GM21786 (cell line): ENCODE data around the gene MID2.
"Not testable (repeated sequence)": the region's sequence is repeated elsewhere in the genome, so short reads cannot be mapped to it uniquely, and the experiment has no call there.

Source experiments
- ATAC-seq: cut with Tn5 transposase; IDR thresholded peaks from one replicate; pipeline ENCODE4 v1.9.1; 2021; ENCODE audit not compliant: unreplicated experiment

Gene MID2, protein sequence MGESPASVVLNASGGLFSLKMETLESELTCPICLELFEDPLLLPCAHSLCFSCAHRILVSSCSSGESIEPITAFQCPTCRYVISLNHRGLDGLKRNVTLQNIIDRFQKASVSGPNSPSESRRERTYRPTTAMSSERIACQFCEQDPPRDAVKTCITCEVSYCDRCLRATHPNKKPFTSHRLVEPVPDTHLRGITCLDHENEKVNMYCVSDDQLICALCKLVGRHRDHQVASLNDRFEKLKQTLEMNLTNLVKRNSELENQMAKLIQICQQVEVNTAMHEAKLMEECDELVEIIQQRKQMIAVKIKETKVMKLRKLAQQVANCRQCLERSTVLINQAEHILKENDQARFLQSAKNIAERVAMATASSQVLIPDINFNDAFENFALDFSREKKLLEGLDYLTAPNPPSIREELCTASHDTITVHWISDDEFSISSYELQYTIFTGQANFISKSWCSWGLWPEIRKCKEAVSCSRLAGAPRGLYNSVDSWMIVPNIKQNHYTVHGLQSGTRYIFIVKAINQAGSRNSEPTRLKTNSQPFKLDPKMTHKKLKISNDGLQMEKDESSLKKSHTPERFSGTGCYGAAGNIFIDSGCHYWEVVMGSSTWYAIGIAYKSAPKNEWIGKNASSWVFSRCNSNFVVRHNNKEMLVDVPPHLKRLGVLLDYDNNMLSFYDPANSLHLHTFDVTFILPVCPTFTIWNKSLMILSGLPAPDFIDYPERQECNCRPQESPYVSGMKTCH

DNA sequence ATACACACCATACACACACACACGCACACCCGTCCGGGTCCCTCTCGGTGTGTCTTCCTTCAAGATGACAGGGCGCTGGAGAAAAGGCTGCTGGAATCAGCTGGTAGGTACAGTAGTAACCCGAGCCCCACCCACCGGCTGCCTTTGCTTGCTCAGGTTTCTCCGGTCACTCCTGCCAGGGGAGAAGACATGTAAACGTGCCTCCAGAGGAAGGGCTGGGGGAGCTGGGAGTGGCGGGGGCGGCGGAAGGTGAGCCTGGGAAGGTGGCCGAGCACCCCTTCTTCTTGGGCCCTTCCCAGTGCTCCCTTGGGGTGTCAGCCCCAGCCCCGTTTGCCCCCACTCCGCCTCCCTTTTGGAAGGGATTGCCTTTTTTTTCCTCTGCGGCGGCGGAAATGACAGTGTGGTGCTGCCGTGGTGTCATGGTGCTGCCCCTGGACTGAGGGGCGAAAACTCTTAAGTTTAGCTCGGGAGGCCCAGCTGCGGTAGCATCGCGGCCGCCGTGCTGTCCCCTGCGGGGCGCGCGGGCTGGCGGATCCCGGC lies at the start of gene MID2:
Gene MID2, plus strand, starts transcription at position 169 of the 540 bp plus-strand sequence. CDS start 561 bp downstream, outside the sequence.
- peak; percentile 37 for ATAC-seq

GRCh38 chrX:107776649-107777535 lies 48.8 kb upstream of the MID2 start:
- ATAC-seq = peak; percentile 63

DNA sequence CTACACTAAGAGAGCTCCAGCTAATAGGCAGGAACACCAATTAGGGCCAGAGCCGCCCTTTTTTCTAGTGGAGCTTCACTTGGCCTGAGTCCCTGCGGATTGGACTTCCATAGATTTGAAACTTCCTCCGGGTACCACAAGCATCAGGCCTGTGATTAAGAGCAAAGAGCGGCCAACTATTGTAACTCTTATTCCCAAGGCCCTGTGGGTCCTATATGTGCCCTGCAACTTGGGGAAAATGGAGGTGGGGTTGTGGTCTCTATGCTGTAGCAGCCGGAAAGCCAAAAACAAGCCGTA lies 48.2 kb upstream of the MID2 start, which contains the start of gene NCBP2L:
Gene NCBP2L, plus strand, starts transcription at position 198 of the 297 bp plus-strand sequence. CDS start 16,488 bp downstream, outside the sequence.
- ATAC-seq = no peak

DNA sequence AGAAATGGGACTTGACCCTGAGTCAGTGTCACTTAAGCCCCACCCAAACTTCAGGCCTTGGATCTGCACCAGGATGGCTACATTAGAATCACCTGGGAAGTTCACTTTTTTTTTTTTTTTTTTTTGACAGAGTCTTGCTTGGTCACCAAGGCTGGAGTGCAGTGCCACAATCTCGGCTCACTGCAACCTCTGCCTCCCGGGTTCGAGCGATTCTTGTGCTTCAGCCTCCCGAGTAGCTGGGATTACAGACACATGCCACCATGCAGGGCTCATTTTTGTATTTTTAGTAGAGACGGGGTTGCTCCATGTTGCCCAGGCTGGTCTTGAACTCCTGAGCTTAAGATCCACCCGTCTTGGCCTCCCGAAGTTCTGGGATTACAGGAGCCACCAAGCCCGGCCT lies 45.1 kb upstream of the MID2 start:
- ATAC-seq = no peak

DNA sequence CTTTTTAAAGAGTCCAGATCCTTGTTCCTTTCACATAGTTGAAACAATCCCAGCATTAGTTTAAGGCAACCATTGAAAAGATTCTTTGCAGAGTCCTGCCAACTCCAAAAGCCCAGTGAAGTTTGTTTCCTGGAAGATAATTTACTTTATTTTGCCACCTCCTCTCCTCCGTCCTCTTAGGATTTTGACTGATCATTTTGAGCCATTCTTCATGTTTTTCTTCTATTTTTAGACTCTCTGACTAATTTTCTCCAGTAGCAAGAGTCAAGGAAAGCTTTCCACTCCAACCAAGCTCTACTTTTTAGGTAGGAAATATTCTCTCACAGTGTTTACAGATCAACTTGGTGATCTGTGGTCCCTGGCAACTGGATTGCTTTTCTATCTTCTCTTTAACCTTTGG lies 37.8 kb upstream of the MID2 start:
- ATAC-seq = no peak

DNA sequence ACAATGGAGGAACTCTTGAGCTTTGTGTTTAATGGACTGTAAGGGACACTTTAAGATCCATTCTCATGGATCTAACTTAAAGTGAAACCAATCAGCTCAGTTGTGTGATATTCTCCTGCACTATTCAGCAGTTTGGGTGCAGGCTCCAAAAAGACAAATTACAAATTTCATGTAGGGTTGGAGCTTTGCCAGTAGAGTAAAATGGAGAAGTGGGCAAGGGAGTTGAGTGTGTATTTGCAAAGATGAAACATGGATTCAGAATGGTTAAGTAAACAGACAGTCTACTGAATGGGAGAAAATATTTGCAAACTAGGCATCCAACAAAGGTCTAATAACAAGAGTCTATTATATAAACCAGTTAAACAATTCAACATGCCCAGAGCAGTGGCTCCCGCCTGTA lies 21.2 kb upstream of the MID2 start:
- ATAC-seq = no peak

DNA sequence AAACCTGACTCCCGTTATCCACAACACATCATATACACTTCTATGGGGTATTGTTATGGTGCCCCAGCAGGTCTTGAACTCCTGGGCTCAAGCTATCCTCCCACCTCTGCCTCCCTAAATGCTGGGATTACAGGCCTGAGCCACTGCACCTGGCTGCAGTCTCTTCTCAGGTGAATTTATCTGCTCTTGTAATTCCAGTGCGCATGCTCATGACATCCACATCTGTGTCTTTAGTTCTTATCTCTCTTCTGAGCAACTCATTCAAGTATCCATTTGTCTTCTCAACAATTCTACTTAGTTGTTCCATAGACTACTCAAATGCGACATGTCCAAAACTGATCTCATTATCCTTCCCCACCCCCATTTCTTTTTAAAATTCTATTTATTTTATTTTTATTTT lies 20.5 kb upstream of the MID2 start:
- ATAC-seq = no peak

GRCh38 chrX:107810053-107810452 lies 15.6 kb upstream of the MID2 start:
- ATAC-seq = not testable (repeated sequence)

DNA sequence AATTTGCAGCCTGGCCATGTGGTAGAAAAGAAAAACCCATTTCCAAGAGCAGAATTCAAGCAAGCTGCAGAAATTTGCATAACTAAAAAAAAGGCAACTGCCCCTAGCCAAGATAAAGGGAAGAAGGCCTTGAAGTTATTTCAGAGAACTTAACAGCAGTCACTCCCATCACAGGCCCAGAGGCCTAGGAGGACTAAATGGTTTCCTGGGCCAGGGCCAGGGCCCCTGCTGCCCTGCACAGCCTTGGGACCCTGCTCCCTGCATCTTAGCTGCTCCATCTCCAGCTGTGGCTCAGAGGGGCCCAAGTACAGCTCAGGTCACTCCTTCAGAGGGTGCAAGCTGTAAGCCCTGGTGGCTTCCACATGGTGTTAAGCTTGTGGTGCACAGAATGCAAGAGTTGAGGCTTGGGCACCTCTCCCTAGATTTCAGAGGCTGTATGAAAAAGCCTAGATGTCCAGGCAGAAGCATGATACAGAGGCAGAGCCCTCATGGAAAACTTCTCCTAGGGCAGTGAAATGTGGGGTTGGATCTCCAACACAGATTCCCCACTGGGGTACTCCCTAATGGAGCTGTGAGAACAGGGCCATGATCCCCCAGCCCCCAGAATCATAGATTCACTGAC lies 6.7 kb upstream of the MID2 start:
- ATAC-seq = no peak

DNA sequence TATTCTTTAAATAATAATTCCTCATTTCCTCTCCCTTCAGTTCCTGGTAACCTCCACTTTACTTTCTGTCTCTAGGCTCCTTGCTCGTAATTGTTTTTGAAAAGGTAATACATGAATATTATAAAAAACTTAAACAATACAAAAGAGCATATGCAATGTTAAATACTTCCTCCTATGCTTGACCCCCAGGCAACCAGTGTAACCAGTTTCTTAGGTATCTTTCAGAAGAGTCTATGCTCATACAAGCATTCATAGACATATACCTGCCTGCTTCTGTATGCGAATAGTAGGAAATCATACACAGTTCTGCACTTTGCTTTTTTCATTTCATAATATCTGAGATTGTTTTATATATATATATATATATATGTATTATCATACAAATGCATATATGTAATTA lies 2.6 kb upstream of the MID2 start:
- no peak for ATAC-seq

DNA sequence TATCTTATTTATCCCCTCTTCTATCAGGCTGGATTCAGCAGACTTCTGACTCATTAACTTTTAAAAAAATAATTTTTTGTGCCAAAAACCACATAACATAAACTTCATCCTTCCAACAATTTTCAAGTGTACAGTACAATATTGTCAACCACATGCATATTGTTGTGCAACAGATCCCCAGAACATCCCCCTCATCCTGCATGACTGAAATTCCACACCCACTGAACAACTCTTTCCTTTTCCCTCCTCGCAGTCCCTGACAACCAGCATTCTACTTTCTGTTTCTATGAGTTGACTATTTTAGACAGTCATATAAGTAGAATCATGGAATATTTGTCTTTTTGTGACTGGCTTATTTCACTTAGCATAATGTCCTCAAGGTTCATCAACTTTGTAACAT lies 2.2 kb upstream of the MID2 start:
- ATAC-seq = no peak

DNA sequence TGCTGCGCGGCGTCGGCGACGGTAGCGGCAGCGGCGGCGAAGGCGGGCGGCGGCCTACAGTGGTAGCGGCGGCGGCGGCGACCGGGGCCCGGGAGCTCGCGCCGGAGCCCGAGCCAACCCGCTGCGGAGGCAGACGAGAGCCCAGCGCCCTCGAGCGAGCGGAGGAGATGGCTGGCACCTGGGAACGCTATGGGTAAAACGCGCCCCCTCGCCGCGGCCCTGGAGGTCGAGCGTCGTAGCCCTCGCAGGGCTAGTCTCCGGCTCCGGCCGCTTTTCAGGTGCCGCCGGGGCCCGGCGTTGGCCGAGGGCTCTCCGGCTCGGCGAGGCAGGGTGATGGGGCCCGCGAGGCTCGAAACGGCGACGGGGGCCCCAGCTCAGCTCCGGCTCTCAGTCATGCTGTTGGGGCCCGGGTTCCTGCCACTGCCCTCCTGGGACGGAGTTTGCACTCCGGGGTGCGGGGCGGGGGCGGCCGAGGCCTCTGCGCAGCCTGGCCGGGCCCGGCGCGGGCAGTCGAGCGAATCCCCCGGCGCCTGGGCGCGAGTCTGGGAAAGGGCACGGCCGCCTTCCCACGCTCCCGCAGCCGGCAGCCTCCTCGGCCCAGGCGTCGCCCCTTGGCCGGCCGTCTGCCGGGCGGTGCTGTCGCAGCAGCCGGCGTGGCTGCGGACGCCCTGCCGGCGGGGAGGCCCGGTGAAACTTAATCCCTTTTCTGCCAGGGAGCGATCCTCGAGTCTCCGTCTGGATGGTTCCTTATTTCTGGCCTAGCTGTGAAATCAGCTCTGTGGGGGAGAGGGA lies 768 bp downstream of the MID2 start:
- peak; percentile 44 for ATAC-seq

DNA sequence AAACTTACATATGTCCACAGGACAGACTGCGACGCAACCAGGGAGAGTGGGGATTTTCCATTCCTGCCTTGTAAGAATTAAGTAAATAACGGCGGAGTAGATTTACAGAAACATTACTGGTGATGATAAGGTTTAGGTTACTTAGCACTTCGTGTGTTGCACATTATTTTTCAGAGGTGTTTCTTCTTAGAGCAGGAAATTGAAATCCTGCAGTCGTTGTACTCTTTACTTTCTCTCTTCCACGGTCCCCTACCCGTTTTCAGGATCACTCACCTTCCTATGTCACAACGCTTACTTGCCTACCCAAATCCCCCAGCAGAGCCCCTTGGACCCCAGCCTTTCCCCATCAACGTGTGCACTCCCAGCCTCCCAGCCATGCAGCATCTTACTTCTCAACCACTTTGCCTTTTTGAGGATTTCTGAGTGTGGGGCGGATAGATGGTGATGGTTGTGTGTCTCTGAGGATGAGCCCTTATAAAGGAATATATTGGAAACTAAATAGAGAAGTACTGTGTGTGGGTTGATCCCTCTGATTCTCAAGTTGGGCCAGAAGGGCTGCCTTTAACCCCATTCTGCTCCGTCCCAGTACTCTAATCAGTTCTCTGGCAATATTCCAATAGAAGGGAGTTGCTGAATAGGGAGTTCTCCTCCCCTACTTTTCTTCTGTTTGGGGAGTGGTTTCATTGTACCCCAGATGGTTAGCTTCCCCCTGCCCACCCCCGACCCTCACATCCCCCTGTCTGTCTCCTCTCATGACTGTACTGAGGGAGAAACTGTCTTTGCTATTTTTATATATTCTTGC lies 1.6 kb downstream of the MID2 start:
- no peak for ATAC-seq

- no peak for ATAC-seq
These were observed 2.2 kb downstream of the MID2 start for GRCh38 chrX:107827852-107828251.

- no peak for ATAC-seq
These were observed 4.2 kb downstream of the MID2 start for GRCh38 chrX:107829878-107830277.

- ATAC-seq = no peak
These were observed 5.5 kb downstream of the MID2 start for GRCh38 chrX:107831071-107831730.

DNA sequence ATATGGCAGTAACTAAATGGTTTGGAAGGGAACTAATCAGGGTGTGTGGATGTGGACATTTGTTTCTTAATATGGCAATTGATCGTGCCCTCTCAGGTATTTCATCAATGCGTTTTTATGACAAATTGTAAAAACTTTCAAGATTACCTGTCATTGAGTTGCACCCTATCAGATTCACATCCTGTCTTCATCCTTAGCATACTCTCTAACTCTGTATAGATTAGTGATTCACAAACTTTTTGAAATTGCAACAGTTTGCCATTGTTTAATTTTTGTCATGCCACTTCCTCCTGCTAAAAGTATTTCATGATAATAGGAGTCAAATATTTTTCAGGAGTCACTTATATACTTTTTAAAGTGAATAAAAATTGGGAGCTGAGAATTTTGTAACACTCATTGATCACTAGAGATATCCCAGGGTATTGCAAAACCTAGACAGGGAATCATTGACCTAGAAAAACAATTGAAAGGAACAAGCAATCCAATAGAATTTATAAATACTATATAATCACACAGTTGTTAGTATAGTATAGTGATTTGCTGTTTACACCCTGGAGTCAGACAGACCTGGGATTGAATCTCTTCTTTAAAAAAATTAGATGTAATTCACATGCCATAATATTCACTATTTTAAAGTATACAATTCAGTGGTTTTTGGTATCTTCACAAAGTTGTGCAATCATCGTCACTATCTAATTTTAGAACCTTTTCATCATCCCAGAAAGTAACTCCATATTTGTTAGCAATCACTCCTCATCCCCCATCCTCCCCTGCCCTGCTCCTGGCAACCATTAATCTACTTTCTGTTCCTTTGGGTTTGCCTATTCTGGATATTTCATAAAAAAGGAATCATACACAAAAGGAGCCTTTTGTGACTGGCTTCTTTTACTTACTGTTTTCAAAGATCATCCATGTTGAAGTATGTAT lies 8.9 kb downstream of the MID2 start:
- no peak for ATAC-seq
